ENCODE results near the gene CISTR.
A peak's percentile ranks its signal among the peaks of the same experiment; 100 is the strongest.

CISTR gene

DNA sequence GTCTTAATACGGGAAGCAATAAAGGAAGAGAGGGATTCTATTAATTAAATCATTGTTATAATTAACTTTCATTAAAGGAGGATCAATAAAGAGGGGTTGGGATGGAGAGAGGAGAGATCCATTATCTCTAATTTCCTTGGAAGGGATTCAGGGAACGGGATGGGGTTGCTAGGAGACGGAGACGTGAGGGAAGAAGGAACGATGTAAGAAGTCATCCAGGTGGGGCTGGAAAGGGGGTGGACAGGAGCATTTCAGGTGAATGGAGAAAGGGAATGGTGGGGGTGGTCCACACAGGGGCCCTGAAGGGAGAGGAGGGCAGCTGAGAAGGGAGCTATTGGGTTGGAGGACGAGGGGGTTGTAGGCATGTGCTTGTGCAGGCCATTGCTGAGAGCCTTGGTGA, 41.7 kb downstream of the CISTR start:
- TF ChIP-seq, protein P1, sequence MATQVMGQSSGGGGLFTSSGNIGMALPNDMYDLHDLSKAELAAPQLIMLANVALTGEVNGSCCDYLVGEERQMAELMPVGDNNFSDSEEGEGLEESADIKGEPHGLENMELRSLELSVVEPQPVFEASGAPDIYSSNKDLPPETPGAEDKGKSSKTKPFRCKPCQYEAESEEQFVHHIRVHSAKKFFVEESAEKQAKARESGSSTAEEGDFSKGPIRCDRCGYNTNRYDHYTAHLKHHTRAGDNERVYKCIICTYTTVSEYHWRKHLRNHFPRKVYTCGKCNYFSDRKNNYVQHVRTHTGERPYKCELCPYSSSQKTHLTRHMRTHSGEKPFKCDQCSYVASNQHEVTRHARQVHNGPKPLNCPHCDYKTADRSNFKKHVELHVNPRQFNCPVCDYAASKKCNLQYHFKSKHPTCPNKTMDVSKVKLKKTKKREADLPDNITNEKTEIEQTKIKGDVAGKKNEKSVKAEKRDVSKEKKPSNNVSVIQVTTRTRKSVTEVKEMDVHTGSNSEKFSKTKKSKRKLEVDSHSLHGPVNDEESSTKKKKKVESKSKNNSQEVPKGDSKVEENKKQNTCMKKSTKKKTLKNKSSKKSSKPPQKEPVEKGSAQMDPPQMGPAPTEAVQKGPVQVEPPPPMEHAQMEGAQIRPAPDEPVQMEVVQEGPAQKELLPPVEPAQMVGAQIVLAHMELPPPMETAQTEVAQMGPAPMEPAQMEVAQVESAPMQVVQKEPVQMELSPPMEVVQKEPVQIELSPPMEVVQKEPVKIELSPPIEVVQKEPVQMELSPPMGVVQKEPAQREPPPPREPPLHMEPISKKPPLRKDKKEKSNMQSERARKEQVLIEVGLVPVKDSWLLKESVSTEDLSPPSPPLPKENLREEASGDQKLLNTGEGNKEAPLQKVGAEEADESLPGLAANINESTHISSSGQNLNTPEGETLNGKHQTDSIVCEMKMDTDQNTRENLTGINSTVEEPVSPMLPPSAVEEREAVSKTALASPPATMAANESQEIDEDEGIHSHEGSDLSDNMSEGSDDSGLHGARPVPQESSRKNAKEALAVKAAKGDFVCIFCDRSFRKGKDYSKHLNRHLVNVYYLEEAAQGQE (IDR thresholded peaks at IDR 0.05; ENCODE audit: insufficient replicate concordance, low read depth): no peak
- no peak for TF ChIP-seq POLR2AphosphoS5 (IDR thresholded peaks at IDR 0.05; ENCODE audit: low read depth)
- no peak for TF ChIP-seq CTCF (IDR thresholded peaks at IDR 0.05; ENCODE audit: insufficient read depth, low read length)
- no peak for TF ChIP-seq SPI1 (IDR thresholded peaks at IDR 0.05; ENCODE audit: borderline replicate concordance, low read depth)
- no peak for TF ChIP-seq GABPA (IDR thresholded peaks at IDR 0.05; ENCODE audit: low read depth)
- H3K27me3 ChIP-seq (ENCODE audit: insufficient read depth, poor library complexity, severe bottlenecking): no peaks in the 10 kb centered on the region
- DNase-seq (ENCODE audit: low read depth in 1 of 2, low spot score in 1 of 2): no peak

GRCh38 chr12:53709671-53710070, 42.1 kb downstream of the CISTR start:
- Histone ChIP-seq H3K27ac (replicated peaks) (no peak overlapping the region), H3K4me3 (replicated peaks; ENCODE audit: insufficient read depth, low read length) (no peak overlapping the region), H3K27me3 (ENCODE audit: insufficient read depth, poor library complexity, severe bottlenecking) (peaks cover under 1% of the 10 kb centered on the region)
- DNase-seq (ENCODE audit: low read depth in 1 of 2, low spot score in 1 of 2): peak in 1 of 2 experiments; percentile 34
- no peak for TF ChIP-seq CTCF (IDR thresholded peaks at IDR 0.05; ENCODE audit: insufficient read depth, low read length)
- no peak for TF ChIP-seq SPI1 (IDR thresholded peaks at IDR 0.05; ENCODE audit: borderline replicate concordance, low read depth)
- TF ChIP-seq, protein P1 (IDR thresholded peaks at IDR 0.05; ENCODE audit: insufficient replicate concordance, low read depth): no peak
- no peak for TF ChIP-seq POLR2AphosphoS5 (IDR thresholded peaks at IDR 0.05; ENCODE audit: low read depth)
- no peak for TF ChIP-seq GABPA (IDR thresholded peaks at IDR 0.05; ENCODE audit: low read depth)

More for the DNA sequence above, 41.7 kb downstream of the CISTR start:
- no peak overlapping the region for H3K4me3 ChIP-seq (replicated peaks; ENCODE audit: insufficient read depth, low read length)
- H3K27ac ChIP-seq (replicated peaks): no peak overlapping the region

DNA sequence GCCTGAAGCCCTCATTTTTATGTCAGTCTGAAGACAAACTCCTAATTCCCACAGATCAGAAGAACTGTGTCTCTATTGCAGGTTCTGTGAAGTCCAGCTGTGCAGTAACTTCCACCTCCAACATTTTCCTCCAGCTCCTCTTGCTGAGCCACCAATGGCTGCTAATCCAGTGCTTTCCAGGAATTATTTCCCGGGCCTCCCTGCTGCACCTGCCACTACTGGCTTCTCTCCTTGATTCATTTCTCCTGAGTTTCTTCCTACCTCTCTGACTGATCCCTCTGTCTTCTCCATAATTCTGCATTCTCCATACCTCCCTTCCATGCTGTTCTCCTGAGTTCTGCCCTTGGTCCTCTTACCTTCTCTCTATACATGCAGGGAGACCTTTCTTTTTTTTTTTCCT, 45.7 kb downstream of the CISTR start:
- H3K27ac ChIP-seq (replicated peaks): no peak overlapping the region
- no peak for TF ChIP-seq GABPA (IDR thresholded peaks at IDR 0.05; ENCODE audit: low read depth)
- H3K4me3 ChIP-seq (replicated peaks; ENCODE audit: insufficient read depth, low read length): no peak overlapping the region
- peaks cover 17% of the 10 kb centered on the region for H3K27me3 ChIP-seq (ENCODE audit: insufficient read depth, poor library complexity, severe bottlenecking)
- no peak for DNase-seq (ENCODE audit: low read depth in 1 of 2, low spot score in 1 of 2)

- Histone ChIP-seq H3K4me3 (replicated peaks; ENCODE audit: insufficient read depth, low read length) (no peak overlapping the region), H3K27ac (replicated peaks) (no peak overlapping the region), H3K27me3 (ENCODE audit: insufficient read depth, poor library complexity, severe bottlenecking) (peaks cover 34% of the 10 kb centered on the region)
- TF ChIP-seq CTCF (IDR thresholded peaks at IDR 0.05; ENCODE audit: insufficient read depth, low read length) (no peak), SPI1 (IDR thresholded peaks at IDR 0.05; ENCODE audit: borderline replicate concordance, low read depth) (no peak), POLR2AphosphoS5 (IDR thresholded peaks at IDR 0.05; ENCODE audit: low read depth) (no peak), GABPA (IDR thresholded peaks at IDR 0.05; ENCODE audit: low read depth) (no peak)
- TF ChIP-seq, protein P1 (IDR thresholded peaks at IDR 0.05; ENCODE audit: insufficient replicate concordance, low read depth): no peak
- DNase-seq (ENCODE audit: low read depth in 1 of 2, low spot score in 1 of 2): no peak
Observed at GRCh38 chr12:53703756-53704155, 48.0 kb downstream of the CISTR start.

Measured in HL-60 (cell line).